CD4-positive, alpha-beta T cell (primary cell): Measurements from ENCODE around the gene HMCN1. TPM values are rescaled to one million over a fixed set of nuclear protein-coding genes. Genes with fewer than 3 reads are reported as not detected.

Source experiments
- ATAC-seq: fragments of 200-7000 bp; cut with Tn5 transposase; one replicate; pipeline ENCODE4 v1.10.0; 2022; ENCODE audit warnings: mild to moderate bottlenecking; ENCODE audit not compliant: poor library complexity
- CTCF ChIA-PET: fragments of 350-600 bp; sonication (Branson Sonifier 250); formaldehyde crosslinking; loops from one replicate; lab custom pipeline; 2021; ENCODE audit warnings: antibody characterized with exemption, inconsistent platforms; lab: Charles Lee
- POLR2A ChIA-PET: fragments of 350-600 bp; sonication (Branson Sonifier 250); formaldehyde crosslinking; loops from one replicate; lab custom pipeline; 2021; ENCODE audit warnings: antibody characterized with exemption, inconsistent platforms; lab: Charles Lee
- DNase-seq, 14 experiments: peaks; one replicate each; pipeline ENCODE4 v3.0.0-alpha.2; 2013 to 2020; ENCODE audit warnings: mixed read lengths in 2 of 14
- H3K27ac ChIP-seq, 2 donors: one replicate each; pipeline versions ENCODE4 v1.5.1 to v1.7.0; 2013; ENCODE audit warnings: low read length in 2 of 2, low read depth in 1 of 2, mild to moderate bottlenecking in 1 of 2
- H3K27me3 ChIP-seq, 2 experiments: 1 replicate in 1 of 2; 2 replicates in 1 of 2; pipeline versions ENCODE4 v1.6.1 to v1.7.0; 2013; ENCODE audit warnings: low read length in 2 of 2, control low read depth in 1 of 2, mild to moderate bottlenecking in 1 of 2, moderate library complexity in 1 of 2; ENCODE audit not compliant: insufficient read depth in 2 of 2, control insufficient read depth in 1 of 2
- H3K36me3 ChIP-seq: one replicate; pipeline ENCODE4 v1.6.1; 2013; ENCODE audit warnings: low read length, control low read depth; ENCODE audit not compliant: insufficient read depth
- H3K4me1 ChIP-seq: one replicate; pipeline ENCODE4 v1.6.1; 2013; ENCODE audit warnings: low read length, control low read depth; ENCODE audit not compliant: insufficient read depth
- H3K4me3 ChIP-seq: one replicate; pipeline ENCODE4 v1.5.1; 2013; ENCODE audit warnings: mild to moderate bottlenecking, low read length, moderate library complexity
- H3K9me3 ChIP-seq, 2 experiments: 1 replicate in 1 of 2; 2 replicates in 1 of 2; pipeline versions ENCODE4 v1.6.1 to v1.7.0; 2013; ENCODE audit warnings: low read length in 2 of 2, mild to moderate bottlenecking in 2 of 2, control low read depth in 1 of 2, moderate library complexity in 1 of 2; ENCODE audit not compliant: control insufficient read depth in 1 of 2, insufficient read depth in 1 of 2
- H3K27ac Mint-ChIP-seq: one replicate; pipeline ENCODE4 v1.8.0; 2020; ENCODE audit warnings: mixed read lengths
- H3K27me3 Mint-ChIP-seq: one replicate; pipeline ENCODE4 v1.8.0; 2021; ENCODE audit warnings: mixed read lengths
- H3K36me3 Mint-ChIP-seq: one replicate; pipeline ENCODE4 v1.8.0; 2021; ENCODE audit warnings: low read depth, mixed read lengths
- H3K4me1 Mint-ChIP-seq: one replicate; pipeline ENCODE4 v1.8.0; 2021; ENCODE audit warnings: low read depth, mixed read lengths
- H3K4me3 Mint-ChIP-seq: one replicate; pipeline ENCODE4 v1.8.0; 2020; ENCODE audit warnings: mild to moderate bottlenecking, mixed read lengths
- H3K9me3 Mint-ChIP-seq: one replicate; pipeline ENCODE4 v1.8.0; 2020; ENCODE audit warnings: mixed read lengths
- CTCF ChIP-seq: fragments of 200-600 bp; IDR thresholded peaks from one replicate; pipeline ENCODE4 v1.8.0; 2022; ENCODE audit warnings: antibody characterized with exemption, mild to moderate bottlenecking
- intact Hi-C, 2 experiments: fragments of 100-400 bp; cut with DNase I in 1 of 2; cut with micrococcal nuclease in 1 of 2; formaldehyde crosslinking; loops; one replicate each; pipeline versions ENCODE4 v1.15.1 to v1.9.0; 2023 to 2025; cut with DNase I, micrococcal nuclease
- total RNA-seq, 174 experiments: library from RNA in 2 of 174; stranded (reverse) in 2 of 174; gene quantifications; one replicate each; pipeline ENCODE4 v1.2.3 and lab custom pipeline; 2021 to 2026

HMCN1 gene
- total RNA-seq, 2 experiments from 2014 or later: 0.14 TPM

GRCh38 chr1:185741551-185741950 lies 7.4 kb downstream of the HMCN1 start:
- H3K4me3 ChIP-seq: no peak overlapping the region
- ATAC-seq (no peak), DNase-seq (no peak)
- TF ChIP-seq CTCF: no peak
- Mint-ChIP-seq H3K9me3 (no peaks in the 10 kb centered on the region), H3K36me3 (no peaks in the 10 kb centered on the region), H3K4me3 (no peak overlapping the region), H3K27ac (no peak overlapping the region), H3K27me3 (peaks cover 55% of the 10 kb centered on the region), H3K4me1 (no peaks in the 10 kb centered on the region)
- no peak overlapping the region for H3K27ac ChIP-seq
- H3K36me3 ChIP-seq: no peaks in the 10 kb centered on the region
- peaks cover 3 to 4% of the 10 kb centered on the region in 2 experiments for H3K27me3 ChIP-seq
- ChIA-PET POLR2A (no interaction called here), CTCF (no interaction called here)
- no peaks in the 10 kb centered on the region for H3K4me1 ChIP-seq
- no peaks in the 10 kb centered on the region for H3K9me3 ChIP-seq
- intact Hi-C loops: no loop called here

- H3K4me1 ChIP-seq: no peaks in the 10 kb centered on the region
- Mint-ChIP-seq H3K9me3 (no peaks in the 10 kb centered on the region), H3K27ac (no peak overlapping the region), H3K36me3 (no peaks in the 10 kb centered on the region), H3K4me1 (no peaks in the 10 kb centered on the region), H3K27me3 (peaks cover 55% of the 10 kb centered on the region), H3K4me3 (no peak overlapping the region)
- ChIA-PET CTCF (no interaction called here), POLR2A (no interaction called here)
- DNase-seq (no peak), ATAC-seq (no peak)
- H3K4me3 ChIP-seq: no peak overlapping the region
- intact Hi-C loops: no loop called here
- no peaks in the 10 kb centered on the region for H3K9me3 ChIP-seq
- TF ChIP-seq CTCF: no peak
- H3K27ac ChIP-seq: no peak overlapping the region
- H3K36me3 ChIP-seq: no peaks in the 10 kb centered on the region
- peaks cover 3 to 4% of the 10 kb centered on the region in 2 experiments for H3K27me3 ChIP-seq
These were observed 8.2 kb downstream of the HMCN1 start for GRCh38 chr1:185742403-185742802.

GRCh38 chr1:185745165-185745564 lies 11.0 kb downstream of the HMCN1 start:
- no peak for TF ChIP-seq CTCF
- Mint-ChIP-seq H3K27ac (no peak overlapping the region), H3K27me3 (peaks cover 40% of the 10 kb centered on the region), H3K4me3 (no peak overlapping the region), H3K4me1 (no peaks in the 10 kb centered on the region), H3K9me3 (no peaks in the 10 kb centered on the region), H3K36me3 (no peaks in the 10 kb centered on the region)
- Histone ChIP-seq H3K27ac (no peak overlapping the region), H3K36me3 (no peaks in the 10 kb centered on the region), H3K27me3 (no peaks in the 10 kb centered on the region), H3K9me3 (no peaks in the 10 kb centered on the region), H3K4me3 (no peak overlapping the region), H3K4me1 (no peaks in the 10 kb centered on the region)
- DNase-seq (no peak), ATAC-seq (no peak)
- ChIA-PET POLR2A (no interaction called here), CTCF (interaction anchor here (1.5 kb wide), 1 partner anchor 17 kb away, joined by 3 read pairs; no protein-coding TSS in a partner anchor)
- intact Hi-C loops: no loop called here
